Activated T-cell treated with anti-CD3 and anti-CD28 coated beads for 48 hours (primary cell): Measurements from ENCODE around the gene POMP.

Experiments
- DNase-seq: peaks from one replicate; pipeline ENCODE4 v3.0.0-alpha.2; 2020; ENCODE audit warnings: low read depth

POMP gene, protein sequence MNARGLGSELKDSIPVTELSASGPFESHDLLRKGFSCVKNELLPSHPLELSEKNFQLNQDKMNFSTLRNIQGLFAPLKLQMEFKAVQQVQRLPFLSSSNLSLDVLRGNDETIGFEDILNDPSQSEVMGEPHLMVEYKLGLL

DNA sequence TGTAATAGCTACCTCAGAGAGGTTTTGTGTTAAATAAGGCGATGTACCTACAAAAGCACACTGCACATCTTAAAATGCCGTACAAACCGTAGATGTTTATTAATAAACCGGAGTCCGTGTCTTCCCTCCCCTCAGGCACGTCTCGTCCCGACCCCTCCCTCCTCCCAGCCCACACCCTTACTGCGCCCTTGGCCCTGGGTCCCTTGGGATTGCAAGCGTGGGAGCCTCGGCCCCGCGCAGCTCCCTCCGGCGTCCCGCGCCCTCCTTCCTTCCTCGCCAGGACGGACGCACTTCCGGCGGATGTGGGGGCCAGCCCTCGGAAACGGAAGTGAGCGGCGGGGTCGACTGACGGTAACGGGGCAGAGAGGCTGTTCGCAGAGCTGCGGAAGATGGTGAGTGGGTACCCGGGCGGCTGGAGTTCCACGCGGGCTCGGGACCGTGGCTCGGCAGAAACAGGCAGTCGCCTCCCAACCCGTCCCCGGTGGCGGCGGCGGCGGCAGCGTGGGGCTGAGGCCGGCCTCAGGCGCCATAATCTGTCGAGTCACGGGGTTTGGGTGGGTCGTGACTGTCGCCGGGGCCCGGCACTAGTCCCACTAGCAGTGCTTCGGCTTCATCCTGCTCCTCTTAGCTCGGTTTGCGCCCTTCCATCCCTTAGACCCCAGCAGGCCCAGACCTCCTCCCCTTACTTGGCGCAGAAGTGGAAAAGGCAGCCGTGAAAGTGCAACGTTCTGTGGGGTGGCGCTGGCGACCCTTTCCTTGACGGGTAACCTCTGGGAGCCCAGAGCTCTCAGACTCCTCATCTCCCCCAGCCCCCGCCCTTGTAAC, at the start of gene POMP:
Gene POMP (plus strand): TSS at position 335 of the 825 bp plus-strand sequence. CDS start 55 bp downstream, at position 390.
- DNase-seq, result peak; percentile 91

DNA sequence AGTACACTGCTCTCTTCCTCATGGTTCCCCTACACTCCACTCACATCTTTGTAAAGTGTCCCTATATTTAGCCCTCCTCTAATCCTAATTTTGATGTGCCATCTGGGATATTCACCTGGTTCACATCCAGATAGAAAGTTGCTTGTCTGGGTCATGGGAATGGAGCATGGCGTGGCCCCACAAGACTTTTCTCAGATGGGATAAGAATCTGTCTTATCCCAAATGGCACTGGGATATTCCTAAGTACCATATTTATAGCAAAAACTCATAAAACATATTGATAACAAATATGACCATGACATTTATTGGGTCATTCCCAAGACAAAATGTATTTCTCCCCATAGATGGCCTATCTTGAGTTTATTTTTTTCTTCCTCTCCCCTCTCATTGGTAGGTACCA, 49.5 kb upstream of the POMP start:
- DNase-seq, result no peak

GRCh38 chr13:28609926-28610325, 49.0 kb upstream of the POMP start:
- DNase-seq, result no peak

- no peak for DNase-seq
Observed at GRCh38 chr13:28610996-28611395, 47.9 kb upstream of the POMP start.

DNA sequence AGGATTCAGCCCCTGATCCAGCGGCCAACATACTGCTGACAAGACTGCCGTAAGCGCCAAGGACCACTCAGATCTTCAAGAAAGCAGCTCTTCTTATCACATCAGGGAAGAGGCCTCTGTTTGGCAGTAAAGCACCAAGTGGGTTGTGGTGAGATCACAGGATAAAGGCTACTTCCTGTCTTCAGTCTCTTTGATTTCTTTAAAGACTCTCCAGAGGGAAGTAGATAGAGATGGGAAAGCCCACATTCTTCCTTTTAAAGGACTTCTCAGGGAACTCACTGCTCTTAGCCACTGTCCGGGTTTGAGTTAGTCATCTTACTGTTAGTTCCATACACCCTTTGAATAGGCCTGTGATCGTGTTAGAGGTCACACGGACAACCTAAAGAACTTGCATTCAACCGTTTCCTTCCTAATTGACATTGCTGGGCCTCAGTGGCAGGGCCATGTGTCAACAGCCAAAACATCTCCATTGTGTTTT, 47.2 kb upstream of the POMP start:
- DNase-seq, result no peak

DNA sequence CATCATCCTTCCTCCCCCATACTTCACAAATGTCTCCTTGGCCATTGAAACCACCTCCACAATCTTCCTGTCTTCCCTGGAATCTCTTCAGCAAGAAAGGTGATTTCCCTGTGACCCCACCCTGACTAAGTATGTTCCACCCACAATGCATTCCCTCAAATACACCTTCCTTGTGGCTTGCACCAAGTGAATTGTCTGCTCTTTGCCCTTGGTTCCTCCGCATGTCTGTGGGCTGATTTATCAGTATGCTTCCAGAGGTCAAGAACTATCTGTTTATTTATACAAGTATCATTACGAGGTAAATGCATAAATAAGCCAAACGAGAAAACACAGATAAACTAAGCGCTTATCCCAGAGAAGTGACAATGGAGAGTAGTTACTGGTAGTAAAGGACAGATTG, 45.4 kb upstream of the POMP start:
- DNase-seq, result no peak

DNA sequence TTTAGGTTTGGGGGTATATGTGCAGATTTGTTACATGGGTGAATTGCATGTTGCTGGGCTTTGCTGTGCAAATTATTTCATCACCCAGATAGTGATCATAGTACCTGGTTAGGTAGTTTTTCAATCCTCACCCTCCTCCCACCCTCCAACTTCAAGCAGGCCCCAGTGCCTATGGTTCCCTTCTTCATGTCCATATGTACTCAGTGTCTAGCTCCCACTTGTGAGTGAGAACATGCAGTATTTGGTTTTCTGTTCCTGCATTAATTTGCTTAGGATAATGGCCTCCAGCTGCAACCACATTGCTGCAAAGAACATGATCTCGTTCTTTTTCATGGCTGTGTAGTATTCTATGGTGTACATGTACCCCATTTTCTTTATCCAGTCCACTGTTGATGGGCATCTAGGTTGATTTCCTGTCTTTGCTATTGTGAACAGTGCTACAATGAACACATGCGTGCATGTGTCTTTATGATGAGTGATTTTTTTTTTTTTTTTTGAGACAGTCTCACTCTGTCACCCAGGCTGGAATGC, 42.9 kb upstream of the POMP start:
- no peak for DNase-seq

- DNase-seq, result no peak
Observed at GRCh38 chr13:28618230-28618994, 40.5 kb upstream of the POMP start.

DNA sequence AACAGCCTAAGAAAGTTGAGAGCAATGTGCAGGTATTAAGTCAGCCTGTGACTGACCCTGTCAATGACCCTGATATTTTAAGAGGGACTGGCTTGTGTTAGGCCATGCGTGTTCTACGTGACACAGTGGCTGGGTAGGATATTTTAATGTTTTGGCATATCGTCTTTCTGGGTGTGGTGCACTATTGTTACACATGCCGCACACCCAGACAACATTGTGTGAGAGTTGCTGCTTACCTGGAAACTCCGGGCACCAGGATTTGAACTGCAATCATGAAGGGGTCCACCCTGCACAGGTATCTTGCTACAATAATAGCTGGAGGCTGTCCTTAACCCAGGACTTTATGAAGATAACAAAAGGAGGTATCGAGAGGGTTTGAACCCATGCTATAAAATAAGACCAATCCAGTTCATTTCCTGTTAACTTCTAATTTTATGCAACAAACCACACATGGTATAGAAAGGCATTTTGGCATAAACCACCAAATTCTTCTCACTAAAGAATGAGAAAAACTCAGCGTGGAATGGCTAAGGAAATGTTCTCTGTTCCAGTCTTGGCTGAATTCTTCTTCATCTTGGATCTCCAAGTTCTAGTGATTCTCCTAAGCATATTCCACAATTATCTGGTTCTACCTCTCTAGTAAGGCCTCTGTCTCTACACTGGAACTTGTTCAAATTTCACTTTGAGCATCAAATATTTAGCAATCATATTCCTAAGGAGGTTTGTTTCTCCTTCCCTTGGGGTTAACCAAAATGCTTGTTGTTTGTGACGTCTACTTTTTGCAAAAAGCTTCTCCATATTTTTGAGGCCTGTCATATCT, 38.7 kb upstream of the POMP start:
- no peak for DNase-seq

DNA sequence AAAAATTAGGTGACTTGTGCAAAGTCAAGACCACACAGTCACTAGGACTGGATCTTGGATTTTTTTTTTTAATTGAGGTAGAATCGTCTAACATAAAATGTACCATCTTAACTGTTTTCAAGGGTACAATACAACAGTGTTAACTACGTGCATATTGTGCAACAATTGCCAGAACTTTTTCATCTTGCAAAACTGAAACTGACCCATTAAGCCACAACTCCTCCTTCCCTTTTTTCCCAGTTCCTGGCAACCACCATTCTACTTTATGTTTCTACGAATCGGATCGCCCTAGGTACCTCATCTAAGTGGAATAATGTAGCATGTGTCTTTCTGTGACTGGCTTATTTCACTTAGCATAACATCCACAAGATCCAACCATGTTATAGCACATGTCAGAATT, 37.5 kb upstream of the POMP start:
- no peak for DNase-seq

DNA sequence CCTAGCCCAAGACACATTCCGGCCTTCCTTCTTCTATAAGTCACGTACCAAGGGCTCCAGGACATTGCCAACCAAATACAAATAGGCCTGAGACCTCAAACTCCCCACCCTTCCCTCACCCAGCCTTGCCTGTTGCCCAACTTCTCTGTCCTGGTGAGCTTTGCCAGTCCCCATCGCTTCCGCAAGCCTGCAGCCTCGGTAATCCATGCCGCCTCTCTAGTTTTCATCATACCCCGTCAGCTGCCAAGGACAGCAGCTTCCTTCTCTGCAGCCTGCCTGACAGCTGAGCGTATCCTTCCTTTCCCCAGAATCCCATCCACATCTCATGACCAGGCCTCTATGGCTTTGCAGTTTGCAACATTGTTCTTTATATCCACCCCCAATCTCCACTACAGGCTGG, 36.6 kb upstream of the POMP start:
- no peak for DNase-seq

DNA sequence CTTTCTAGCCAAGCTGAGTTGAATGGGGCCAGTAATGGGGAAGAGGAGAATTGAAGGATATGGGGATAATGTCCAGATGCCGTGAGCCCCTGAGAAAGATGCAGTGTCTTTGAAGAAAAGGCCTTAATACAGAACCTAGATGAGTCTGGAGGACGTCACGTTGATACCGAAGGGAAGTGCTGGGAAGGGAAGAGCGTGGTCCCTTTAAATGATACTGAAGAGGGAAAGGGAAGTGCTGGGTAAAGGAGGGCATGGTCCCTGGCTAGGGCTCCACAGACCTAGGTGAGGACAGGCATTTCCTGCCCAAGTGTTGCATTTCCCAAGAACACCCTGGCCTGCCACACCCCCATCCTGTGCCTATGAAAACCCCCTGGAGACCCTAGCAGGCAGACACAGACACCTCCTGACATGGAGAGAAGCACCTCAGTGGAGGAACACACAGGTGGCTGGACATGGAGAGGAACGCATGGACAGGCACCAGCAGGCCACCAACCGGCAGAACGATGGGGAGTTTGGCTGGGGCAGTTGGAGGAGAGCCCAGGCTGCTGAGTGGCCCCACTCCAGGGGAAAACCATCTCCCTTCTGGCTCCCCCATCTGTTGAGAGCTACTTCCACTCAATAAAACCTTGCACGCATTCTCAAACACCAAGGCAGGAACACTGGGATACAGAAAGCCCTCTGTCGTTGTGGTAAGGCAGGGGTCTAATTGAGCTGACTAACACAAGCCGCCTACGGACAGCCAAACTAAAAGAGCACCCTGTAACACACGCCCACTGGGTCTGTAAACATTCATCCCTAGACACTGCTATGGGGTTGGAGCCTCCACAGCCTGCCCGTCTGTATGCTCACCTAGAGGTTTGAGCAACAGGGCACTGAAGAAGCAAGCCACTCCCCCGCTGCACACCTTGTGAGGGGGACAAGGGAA, 34.9 kb upstream of the POMP start:
- DNase-seq, result no peak

- DNase-seq, result no peak
Observed at GRCh38 chr13:28624707-28625432, 34.1 kb upstream of the POMP start.

DNA sequence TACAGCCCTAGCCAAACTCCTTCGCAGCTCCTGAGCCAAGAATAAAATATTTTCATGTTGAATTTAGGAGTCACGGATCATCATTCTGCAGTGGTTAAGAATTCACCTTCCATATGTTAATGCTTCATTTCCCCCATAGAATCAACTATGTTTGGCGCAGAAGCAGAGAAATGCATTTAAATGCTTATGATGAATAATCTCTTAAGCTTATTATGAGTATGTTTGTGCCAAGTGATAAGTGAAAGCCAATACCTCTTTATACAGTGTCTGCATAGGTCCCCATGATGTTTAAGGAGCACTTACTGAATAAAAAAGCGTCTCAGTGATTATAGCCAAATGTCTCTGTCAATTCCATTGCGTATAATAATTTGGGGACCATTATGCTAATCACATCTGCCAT, 32.7 kb upstream of the POMP start:
- DNase-seq, result no peak

DNA sequence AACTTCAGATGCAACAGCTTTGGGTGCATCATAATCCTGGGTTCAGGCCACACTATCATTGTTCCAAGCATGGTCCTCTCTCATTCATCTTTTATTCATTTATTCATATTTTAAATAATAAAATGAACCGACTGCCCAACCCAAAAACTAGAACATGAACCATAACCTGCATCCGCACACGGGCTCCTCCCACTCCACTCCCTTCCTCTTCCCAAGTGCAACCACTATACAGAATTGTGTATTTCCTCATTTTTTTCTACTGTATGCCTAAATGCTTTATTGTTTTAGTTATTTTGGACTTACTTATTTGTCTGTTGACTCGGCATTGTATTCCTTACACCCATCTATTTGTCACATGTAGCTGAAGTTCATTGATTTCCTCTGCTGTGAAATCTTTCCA, 30.7 kb upstream of the POMP start:
- no peak for DNase-seq

- DNase-seq, result no peak
Observed at GRCh38 chr13:28630869-28631268, 28.1 kb upstream of the POMP start.

GRCh38 chr13:28631801-28632200, 27.1 kb upstream of the POMP start:
- DNase-seq, result no peak

GRCh38 chr13:28636069-28636468, 22.9 kb upstream of the POMP start:
- no peak for DNase-seq

- DNase-seq, result peak; percentile 33
Observed at GRCh38 chr13:28636677-28637317, 22.1 kb upstream of the POMP start.
